ENCODE data around the gene BCL10. TPM values are rescaled to one million over a fixed set of nuclear protein-coding genes. Genes with fewer than 3 reads are reported as not detected.

The BCL10 gene
- total RNA-seq, 1 experiment from 2014 or later = 32.2 TPM

DNA sequence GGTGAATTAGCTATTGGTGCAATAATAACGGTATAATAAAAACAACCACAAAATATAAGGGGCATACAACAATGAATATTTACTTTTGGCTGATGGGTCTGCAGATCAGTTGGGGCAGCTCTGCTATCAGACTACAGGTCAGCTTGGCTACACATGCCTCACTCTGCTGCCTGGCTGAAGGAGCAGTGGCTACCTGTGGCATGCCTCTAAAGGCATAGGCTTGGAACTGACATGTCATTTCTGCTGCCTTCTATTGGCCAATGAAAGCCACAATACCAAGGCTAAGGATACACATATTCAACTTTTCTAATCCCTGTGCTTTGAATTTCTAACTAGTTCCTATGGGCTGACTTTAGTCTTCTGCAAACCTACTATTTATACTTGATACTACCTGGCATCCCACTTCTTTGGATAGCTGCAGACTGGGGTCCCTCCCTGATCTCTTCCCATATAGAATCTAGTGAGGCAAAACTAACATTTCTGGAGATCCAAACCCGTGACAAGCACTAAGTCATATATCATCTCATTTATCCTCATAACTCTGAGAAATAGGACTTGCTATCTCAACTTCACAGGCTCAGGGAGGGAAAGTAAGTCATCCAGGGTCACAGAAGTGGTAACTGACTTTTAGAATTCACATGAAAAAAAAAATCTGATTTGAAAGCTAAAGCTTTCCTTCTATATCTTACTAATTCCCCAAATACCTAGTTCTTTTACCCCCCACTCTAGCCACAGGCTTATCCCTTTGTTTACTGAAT is 56.4 kb downstream of the BCL10 start:
- Histone ChIP-seq H3K9me3 (ENCODE audit: low read length) (no peaks in the 10 kb centered on the region), H4K20me1 (ENCODE audit: insufficient read depth, low read depth, low read length) (no peaks in the 10 kb centered on the region), H3K4me2 (ENCODE audit: low read depth, low read length, poor library complexity, severe bottlenecking) (no peak overlapping the region), H3K27me3 (ENCODE audit: low read length) (no peaks in the 10 kb centered on the region), H3K36me3 (ENCODE audit: insufficient read depth, low read length) (no peaks in the 10 kb centered on the region), H3K79me2 (ENCODE audit: low read length) (no peaks in the 10 kb centered on the region), H3K27ac (ENCODE audit: low read length) (no peak overlapping the region), H3K9me2 (replicated peaks; ENCODE audit: insufficient read depth, low read length) (no peaks in the 10 kb centered on the region), H3K4me3 (ENCODE audit: low read length) (no peak overlapping the region), H3K9ac (ENCODE audit: low read length) (no peak overlapping the region), H3K4me1 (ENCODE audit: low read length) (no peaks in the 10 kb centered on the region), H2AFZ (ENCODE audit: low read length) (no peak overlapping the region)
- no peak for DNase-seq

DNA sequence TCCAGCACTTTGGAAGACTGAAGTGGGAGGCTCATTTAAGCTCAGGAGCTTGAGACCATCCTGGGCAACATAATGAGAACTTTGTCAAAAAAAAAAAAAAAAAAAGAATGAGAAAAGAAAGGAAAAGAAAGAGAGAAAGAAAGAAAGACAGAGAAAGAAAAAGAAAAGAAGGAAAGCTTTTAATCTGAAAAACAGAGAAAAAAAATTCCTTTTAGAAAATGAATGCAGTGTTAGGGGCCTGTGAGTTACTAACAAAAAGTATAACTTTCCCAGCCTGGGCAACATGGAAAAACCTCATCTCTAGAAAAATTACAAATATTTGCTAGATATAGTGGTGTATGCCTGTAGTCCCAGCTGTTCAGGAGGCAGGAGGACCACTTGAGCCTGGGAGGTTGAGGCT is 59.7 kb downstream of the BCL10 start:
- no peak overlapping the region for H3K4me3 ChIP-seq (ENCODE audit: low read length)
- no peak overlapping the region for H2AFZ ChIP-seq (ENCODE audit: low read length)
- H3K9ac ChIP-seq (ENCODE audit: low read length) = no peak overlapping the region
- no peaks in the 10 kb centered on the region for H3K9me3 ChIP-seq (ENCODE audit: low read length)
- H3K79me2 ChIP-seq (ENCODE audit: low read length) = no peaks in the 10 kb centered on the region
- no peaks in the 10 kb centered on the region for H3K9me2 ChIP-seq (replicated peaks; ENCODE audit: insufficient read depth, low read length)
- no peaks in the 10 kb centered on the region for H3K4me1 ChIP-seq (ENCODE audit: low read length)
- H3K4me2 ChIP-seq (ENCODE audit: low read depth, low read length, poor library complexity, severe bottlenecking) = no peak overlapping the region
- DNase-seq = no peak
- H4K20me1 ChIP-seq (ENCODE audit: insufficient read depth, low read depth, low read length) = no peaks in the 10 kb centered on the region
- H3K27me3 ChIP-seq (ENCODE audit: low read length) = no peaks in the 10 kb centered on the region
- H3K27ac ChIP-seq (ENCODE audit: low read length) = no peak overlapping the region
- no peaks in the 10 kb centered on the region for H3K36me3 ChIP-seq (ENCODE audit: insufficient read depth, low read length)

Small RNA genes within 50 kb of the gene (small RNA-seq; reads per million reads assigned to genes)
- gene RF00019 = not detected

Other genes with a start within 250 kb of the BCL10 start
- not detected in 2 replicates for gene MCOLN3, start 228.1 kb downstream of the BCL10 start, total RNA-seq (2014; rRNA removed; shearing (Covaris generic); ENCODE audit: low replicate concordance)
- gene SYDE2, start 75.6 kb downstream of the BCL10 start, total RNA-seq (2014; rRNA removed; shearing (Covaris generic); ENCODE audit: low replicate concordance) = not detected in 2 replicates
- 17.8 and 22.9 TPM in 2 replicates for gene C1orf52, start 17.0 kb downstream of the BCL10 start, total RNA-seq (2014; rRNA removed; shearing (Covaris generic); ENCODE audit: low replicate concordance)
- 0.15 TPM in 1 of 2 replicates, not detected in the other for gene DDAH1, start 188.5 kb upstream of the BCL10 start, total RNA-seq (2014; rRNA removed; shearing (Covaris generic); ENCODE audit: low replicate concordance)

All from Karpas-422 (cell line).